ENCODE measurements around the gene ASAP3.

GRCh38 chr1:23396380-23396779 lies 87.6 kb downstream of the ASAP3 start:
- TF ChIP-seq CTCF (IDR thresholded peaks at IDR 0.05; ENCODE audit: borderline replicate concordance, extremely low read depth, low read length, poor library complexity, severe bottlenecking): no peak
- TF ChIP-seq EZH2 (IDR thresholded peaks at IDR 0.05; ENCODE audit: borderline replicate concordance, low read depth, low read length, severe bottlenecking): no peak
